GM21529 (cell line): ENCODE measurements around the gene ATP1B2.
"Not testable (repeated sequence)": the region's sequence is repeated elsewhere in the genome, so short reads cannot be mapped to it uniquely, and the experiment has no call there.

Source experiments
- ATAC-seq: cut with Tn5 transposase; IDR thresholded peaks from one replicate; pipeline ENCODE4 v1.9.1; 2021; ENCODE audit not compliant: unreplicated experiment

Gene ATP1B2

DNA sequence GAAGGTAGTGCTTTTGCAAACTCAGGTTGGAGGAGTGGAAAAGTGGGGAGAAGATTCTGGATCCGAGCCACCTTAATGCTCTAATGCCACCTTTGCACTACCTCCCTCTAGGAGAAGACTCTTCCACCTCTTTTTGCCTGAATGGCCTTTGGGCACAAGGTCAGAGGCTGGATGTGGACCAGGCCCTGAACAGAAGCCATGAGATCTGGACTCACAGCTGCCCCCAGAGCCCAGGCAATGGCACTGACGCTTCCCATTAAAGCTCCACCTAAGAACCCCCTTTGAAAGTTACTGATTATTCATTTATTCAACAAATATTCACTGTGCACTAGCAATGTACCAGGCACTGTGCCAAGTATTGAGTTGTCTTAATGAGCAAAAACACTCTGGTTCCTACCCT, 17.6 kb upstream of the ATP1B2 start:
- no peak for ATAC-seq

DNA sequence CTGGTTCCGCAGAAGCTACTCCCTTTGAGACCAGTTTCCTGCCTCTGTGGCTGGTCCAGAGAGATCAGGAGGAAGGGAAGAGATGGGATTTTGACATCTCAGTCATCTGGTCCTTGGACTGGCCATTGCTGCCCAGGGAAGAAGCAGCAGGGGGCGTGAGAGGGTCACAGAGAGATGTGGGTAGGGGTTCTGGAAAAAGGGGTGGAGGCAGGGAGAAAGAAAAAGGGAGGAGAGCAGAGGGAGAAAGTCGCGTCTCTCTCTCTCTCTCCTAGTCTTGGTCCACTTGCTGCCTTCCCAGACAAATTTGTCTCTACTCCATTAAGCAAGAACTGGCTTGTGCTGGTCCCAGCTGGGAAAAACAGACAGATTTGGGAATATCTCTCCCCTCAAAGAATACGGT, 16.3 kb upstream of the ATP1B2 start:
- no peak for ATAC-seq

DNA sequence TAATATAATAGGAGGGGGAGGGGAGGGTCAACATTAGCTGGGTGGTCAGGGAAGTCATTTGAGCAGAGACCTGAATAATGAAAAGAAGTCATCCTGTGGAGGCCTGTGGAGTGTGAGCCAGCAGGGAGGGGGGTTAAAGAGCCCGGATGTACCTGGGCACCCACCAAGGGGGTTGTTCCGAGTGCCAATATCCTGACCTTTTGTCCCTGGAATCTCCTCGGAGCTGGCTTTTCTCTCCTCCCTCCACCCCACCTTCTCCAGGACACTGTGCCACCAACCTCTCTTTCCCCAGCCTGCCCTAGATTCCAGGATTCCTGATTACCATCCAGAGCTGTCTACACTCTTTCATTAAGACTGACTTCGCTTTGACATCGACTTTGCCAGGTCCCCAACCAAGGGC, 14.6 kb upstream of the ATP1B2 start:
- no peak for ATAC-seq

DNA sequence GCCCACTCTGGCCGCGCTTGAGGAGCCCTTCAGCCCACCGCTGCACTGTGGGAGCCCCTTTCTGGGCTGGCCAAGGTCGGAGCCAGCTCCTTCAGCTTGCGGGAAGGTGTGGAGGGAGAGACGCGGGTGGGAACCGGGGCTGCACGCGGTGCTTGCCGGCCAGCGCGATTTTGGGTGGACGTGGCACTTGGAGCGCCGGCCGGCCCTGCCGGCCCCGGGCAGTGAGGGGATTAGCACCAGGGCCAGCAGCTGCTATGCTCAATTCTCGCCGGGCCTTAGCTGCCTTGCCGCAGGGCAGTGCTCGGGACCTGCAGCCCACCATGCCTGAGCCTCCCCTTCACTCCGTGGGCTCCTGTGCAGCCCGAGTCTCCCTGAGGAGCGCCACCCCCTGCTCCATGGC, 9.9 kb upstream of the ATP1B2 start:
- no peak for ATAC-seq

DNA sequence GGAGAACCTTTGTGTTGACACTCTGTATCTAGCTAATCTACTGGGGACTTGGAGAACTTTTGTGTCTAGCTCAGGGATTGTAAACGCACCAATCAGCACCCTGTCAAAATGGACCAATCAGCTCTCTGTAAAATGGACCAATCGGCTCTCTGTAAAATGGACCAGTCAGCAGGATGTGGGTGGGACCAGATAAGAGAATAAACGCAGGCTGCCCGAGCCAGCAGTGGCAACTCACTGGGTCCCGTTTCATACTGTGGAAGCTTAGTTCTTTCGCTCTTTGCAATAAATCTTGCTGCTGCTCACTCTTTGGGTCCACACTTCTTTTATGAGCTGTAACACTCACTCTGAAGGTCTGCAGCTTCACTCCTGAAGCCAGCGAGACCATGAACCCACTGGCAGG, 9.1 kb upstream of the ATP1B2 start:
- ATAC-seq = not testable (repeated sequence)

DNA sequence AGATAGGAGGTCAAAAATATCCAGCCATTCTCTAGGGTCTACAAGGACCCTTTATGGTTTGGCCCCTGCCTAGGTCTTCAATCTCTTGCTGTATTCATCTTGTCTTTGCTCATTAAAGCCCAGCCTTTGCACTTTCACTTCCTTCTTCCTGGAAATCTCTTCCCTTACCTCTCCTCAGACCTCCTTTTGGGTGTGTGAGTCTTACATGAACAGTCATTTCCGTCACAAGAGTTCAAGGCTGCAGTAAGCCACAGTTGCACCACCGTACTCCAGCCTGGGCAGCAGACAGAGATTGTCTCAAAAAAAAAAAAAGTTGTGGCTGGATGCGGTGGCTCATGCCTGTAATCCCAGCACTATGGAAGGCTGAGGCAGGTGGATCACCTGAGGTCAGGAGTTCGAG, 6.0 kb upstream of the ATP1B2 start:
- no peak for ATAC-seq

DNA sequence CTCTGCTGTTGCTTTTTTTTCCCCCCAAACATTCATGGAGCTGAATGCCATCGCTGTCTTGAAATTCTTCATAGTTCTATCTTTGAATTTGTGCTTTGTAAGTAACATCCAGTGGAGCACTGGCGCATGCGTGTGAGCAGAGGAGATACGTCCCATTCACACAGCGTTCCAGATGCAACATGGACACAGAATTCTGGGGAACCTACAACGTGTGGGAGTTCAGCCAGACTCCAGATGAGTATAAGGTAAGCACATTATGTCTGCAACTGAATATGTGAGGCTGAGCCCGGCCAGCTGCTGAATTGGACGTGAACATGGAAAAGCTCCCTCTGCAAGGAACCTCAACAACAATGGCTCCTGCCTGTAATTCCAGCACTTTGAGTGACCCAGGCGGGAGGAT, 4.3 kb upstream of the ATP1B2 start:
- no peak for ATAC-seq

DNA sequence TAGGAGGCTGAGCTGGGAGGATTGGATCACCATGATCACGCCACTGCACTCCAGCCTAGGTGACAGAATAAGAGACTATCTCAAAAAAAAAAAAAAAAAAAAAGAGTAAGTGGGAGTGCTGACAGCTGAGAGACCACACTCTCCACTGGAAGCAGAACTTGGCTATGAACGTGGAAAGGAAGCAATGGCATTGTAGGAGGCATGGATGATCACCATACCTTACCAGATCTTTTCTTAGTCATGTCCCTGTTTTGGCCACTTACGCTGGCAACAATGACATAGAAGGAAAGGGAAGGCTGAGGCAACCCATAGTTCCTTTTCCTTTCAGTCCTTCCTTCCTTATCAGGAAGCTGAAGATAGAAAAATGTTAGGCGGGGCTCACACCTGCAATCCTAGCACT, 3.7 kb upstream of the ATP1B2 start:
- ATAC-seq = no peak

DNA sequence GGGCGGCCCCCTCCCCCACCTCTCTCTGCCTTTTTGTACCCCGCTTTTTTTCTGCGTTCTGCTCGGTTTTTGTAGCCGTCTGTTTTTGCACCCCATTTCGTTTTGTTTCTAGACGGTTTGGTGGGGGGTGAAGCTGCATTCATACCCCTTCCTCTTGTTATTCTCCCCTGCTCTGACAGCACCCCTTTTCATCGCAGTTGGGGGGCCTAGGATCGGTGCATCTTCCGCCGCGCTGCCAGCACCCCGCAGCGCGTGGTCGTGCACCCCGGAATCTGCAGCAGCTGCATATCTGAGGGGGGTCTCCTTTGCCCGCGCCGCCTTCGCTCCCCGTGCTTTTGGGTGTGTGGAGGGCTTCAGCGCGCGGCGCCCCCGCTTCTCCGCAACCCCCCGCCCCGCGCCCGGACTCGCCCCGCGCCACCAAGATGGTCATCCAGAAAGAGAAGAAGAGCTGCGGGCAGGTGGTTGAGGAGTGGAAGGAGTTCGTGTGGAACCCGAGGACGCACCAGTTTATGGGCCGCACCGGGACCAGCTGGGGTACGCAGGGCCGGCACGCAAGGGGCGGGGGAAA, 455 bp downstream of the ATP1B2 start:
- ATAC-seq = no peak

DNA sequence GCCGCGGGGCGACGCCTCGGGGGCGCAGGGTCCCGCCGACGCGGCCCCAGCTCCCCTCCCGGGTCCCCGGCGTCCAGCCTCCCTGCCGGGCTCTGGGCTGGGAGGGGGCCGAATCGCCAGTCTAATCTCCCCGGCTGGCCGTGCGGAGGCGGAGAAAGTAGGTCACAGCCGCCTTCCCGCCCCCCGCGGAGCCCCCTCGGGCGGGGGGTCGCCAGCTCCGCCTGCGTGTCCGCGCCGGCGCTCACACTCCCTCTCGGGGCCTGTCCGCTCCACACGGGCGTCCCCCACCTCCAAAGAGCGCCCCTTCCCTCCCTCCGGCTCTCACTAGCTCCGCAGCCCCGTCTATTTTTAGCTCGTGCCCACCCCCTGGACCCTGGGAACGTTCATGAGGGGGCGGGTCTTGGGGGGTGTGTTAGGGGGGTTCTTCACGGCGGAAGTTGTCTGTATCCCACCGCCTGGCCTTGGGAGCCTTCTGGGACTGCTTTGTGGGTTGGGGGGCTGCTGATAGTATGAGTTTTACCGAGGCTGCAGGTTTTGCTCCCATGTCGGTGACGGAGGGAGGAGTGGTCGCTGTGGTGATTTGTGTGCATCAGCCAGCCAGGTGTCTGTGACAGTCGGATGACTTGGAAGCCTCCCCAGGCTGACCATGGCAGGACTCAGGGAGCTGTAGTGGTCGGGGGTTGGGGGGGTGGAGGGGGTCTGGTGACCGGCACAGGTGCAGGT, 1.1 kb downstream of the ATP1B2 start:
- no peak for ATAC-seq

DNA sequence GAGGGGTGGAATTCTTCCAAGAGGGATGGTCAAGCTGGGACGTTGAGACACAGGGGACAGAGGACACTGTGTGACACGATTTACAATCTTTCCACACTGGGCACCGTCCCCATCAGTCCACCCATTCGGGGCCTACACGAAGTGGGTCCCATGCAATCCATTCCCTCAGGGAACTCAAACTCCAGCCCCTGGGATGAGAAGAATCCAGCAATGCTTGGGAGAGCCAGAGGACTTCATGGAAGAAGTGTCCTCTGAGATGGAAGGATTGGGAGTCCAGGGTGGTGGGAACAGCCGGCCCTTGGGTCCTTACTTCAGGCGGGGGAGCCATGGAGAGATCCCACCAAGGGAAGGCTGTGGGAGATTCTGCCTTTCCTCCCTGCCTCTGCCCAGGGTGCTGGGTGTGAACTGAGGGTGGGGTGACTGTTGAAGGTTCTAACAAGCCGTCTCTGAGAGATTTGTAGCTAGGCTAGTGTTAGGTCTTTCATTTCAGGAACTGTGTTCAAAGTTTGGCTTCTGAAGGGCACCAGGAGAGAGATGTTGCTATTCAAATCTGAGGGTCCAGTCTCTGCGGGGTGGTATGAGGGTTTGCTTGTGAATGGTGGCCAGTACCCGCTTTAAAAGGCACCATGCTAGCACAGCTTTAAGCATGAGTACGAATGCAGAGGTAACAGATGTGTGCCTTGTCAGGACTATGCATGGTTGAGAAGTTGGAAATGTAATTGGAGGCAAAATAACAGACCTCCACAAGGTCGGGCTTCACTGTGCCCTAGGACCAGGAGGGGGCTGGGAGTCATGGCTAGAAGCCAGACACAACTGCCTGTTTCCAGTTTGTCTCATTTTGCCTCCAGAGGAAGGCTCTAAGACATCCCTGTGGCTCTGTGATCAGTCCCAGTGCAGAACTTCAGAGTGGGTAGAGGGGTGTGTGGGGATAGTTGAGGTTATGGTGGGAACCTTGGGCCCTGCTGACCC, 1.9 kb downstream of the ATP1B2 start:
- no peak for ATAC-seq

DNA sequence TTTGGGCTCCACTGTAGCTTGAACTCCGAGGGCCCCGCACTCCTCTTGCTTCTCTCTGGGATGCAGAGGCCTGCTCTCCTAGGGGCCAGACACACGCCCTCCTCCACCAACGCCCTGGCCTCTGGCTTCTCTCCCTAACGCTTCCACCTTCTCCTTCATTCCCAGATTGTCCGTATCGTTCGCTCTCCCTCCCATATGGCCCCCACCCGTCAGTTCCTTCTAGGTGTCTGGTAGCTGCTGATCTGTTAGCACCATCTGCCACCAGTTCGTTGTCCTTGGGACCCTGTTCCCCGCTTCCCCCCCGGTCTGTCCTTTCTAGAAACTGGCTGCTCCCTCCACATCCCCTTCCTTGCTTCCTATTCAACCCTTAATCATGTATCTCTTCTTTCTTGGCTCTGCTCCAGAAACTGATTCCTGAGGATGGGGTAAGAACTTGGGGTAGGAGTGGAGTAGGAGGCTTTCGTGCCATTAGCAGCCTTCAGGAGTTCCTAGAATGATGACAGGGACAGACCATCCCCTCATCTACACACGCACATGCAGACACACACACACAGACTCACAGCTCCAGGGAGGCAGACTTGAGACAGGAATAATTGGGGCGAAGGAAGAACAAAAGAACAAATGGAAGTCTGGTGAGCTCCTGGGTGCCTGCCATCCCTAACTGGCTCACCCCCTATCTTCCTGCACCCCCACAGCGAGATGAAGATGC, 4.3 kb downstream of the ATP1B2 start:
- ATAC-seq = no peak

DNA sequence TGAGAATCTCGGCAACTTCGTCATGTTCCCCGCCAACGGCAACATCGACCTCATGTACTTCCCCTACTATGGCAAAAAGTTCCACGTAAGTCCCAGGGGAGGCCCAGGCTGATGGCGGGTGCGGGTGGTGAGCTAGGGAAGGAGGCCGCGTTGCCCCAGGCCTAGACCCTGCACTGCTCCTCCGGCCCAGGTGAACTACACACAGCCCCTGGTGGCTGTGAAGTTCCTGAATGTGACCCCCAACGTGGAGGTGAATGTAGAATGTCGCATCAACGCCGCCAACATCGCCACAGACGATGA, 4.8 kb downstream of the ATP1B2 start:
- no peak for ATAC-seq

DNA sequence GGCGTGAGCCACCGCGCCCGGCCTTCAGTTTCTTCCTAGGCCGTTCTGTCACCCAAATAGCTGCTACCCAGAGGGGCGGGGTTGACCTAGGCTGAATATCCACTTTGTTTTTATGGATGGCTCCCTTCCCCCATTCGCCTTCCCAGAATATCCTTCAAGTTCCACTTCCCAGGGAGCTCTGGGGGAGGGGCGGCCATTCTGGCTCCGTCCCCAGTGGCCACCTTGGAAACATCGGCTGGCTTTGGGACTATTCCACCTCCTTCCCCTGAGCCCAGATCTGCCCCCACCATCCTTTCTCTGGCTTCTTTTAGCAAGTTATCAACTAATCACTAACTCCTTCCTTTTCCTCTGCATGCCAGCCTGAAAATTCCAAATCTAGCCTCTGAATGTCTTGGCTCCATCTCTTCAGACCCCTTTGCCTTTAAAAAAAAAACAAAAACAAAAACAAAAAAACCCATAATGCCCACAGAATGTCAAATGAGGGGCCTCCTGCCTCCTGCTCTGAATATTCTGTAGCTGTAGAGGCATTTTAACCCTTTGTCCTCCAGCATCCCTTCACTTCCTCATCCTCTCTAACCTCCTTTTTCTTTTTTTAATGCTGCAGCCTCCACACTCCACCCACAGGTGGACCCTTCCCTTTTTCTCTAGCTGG, 6.4 kb downstream of the ATP1B2 start:
- no peak for ATAC-seq

DNA sequence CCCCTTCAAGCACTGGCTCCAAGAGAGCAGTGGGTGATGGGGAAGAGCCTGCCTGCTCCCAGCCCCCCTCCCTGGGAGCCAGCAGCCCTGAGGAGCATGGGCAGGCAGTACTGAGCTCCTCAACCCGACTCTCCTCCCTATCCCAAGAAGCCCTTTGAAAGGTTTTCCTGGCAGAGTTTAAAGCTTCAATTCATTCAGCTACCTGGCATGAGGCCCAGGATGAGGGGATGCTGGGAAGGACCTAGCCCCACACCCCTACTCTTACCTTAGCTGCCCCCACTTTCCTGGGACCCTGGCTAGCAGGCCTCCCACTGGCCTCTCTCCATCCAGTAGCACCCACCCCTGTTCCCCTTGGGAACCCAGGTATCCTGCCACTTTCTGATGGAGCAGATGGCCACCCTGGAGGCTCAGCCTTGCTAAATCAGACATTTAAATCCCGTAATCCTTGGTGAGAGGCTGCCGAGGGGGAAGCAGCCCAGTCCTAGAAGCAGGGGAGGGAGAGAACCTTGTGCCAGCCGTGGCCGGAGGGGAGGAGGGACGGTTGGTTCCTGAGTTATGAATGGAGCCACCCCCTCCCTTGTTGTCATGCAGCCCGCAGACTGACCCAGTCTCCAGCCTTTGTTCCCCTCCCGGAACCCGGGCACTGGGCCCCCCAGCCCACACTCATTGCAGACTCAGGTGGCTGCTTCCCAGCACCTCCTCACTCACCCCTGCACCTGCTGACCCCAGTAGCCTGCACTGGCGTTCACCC, 17.1 kb downstream of the ATP1B2 start:
- no peak for ATAC-seq

DNA sequence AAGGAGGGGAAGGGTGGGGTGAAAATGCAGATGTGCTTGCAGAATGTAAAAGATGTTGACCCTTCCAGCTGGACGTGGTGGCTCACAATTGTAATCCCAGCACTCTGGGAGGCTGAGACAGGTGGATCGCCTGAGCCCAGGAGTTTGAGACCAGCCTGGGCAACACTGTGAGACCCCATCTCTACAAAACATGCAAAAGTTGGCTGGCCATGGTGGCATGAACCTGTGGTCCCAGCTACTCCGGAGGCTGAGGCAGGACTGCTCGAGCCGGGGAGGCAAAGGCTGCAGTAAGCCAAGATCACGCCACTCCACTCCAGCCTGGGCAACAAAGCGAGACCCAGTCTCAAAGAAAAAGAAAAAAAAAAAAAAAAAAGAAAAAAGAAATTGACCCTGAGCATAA, 17.8 kb downstream of the ATP1B2 start:
- no peak for ATAC-seq

DNA sequence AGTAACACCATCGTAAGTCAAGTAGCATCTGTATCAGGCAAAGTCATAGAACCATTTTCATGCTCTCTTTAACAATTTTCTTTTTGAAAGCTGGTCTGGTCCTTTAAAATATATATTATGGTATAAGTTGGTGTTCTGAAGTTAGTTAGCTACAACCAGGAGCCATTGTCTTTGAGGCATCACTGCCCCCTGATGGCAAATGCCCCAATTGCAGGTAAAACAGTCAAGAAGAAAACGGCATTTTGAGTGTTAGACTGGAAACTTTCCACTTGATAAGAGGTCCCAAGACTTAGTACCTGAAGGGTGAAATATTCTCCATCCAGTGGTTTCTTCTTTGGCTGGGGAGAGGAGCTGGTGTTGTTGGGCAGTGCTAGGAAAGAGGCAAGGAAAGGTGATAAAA, 22.5 kb downstream of the ATP1B2 start:
- ATAC-seq = no peak

DNA sequence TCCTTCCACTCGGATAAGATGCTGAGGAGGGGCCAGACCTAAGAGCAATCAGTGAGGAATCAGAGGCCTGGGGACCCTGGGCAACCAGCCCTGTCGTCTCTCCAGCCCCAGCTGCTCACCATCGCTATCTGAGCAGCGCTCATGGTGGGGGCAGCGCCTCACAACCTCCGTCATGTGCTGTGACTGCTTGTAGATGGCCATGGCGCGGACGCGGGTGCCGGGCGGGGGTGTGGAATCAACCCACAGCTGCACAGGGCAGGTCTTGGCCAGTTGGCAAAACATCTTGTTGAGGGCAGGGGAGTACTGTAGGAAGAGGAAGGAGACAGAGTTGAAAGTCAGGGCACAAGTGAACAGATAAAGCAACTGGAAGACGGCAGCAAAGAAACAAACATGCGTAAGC, 24.2 kb downstream of the ATP1B2 start:
- ATAC-seq = no peak

DNA sequence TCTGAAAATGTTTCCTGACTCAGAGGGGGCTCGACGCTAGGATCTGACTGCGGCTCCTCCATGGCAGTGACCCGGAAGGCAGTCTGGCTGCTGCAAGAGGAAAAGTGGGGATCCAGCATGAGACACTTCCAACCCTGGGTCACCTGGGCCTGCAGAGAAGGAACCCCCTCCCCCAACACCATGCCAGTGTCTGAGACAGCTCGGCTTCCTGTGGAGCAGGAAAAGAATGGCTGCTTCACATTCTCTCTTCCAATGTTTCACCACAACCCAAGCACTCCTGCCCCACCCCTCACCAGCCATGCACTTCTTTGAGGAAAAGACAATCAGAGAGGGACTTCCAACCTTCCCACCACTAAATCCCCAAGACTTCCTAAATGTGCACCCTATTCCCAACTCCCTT, 25.8 kb downstream of the ATP1B2 start:
- no peak for ATAC-seq

DNA sequence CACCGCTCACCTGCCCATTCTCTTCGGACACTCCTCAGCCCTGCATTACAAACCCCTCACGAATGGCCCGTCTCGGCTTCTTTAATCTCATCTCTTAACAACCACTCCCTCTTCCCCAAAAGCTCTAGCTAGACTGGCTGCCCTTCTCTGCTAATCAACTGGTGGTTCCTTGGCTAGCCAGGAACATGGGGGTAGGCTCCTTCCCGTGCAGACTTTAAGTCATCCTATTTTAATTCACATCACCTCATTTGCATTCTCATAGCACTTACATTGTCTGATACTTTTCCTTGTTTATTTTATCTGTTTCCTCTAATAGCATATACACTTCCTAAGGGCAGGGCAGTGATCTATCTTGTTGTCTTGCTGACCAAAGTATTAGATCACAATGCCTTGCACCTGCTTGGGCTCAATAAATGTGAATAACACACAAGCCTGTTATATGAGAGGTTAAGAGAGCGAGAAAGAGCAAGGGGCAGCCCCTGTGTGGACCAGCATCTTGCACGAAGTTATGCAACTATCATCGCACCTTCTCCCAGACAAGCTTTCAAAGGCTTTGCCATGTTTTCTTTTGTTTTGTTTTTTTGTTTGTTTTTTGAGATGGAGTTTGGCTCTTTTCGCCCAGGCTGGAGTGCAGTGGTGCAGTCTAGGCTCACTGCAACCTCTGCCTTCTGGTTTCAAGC, 26.8 kb downstream of the ATP1B2 start:
- no peak for ATAC-seq
